ENCODE results near the gene PLD5. TPM values are rescaled to one million over a fixed set of nuclear protein-coding genes. Genes with fewer than 3 reads are reported as not detected.

Gene PLD5
- total and polyA plus RNA-seq, 4 donors: under 0.01 to 0.17 (median 0.05) TPM; not detected in 1

- 76% methylated on average over 2 of the region's 2 CpGs for WGBS
- DNase-seq (ENCODE audit: low spot score): no peak
Measured at GRCh38 chr1:242201090-242201489, 323.4 kb downstream of the PLD5 start.

GRCh38 chr1:242199776-242200458 lies 324.6 kb downstream of the PLD5 start:
- no peak overlapping the region for H3K4me3 ChIP-seq (ENCODE audit: low read depth in 1 of 3, low read length in 3 of 3)
- H3K36me3 ChIP-seq (ENCODE audit: control insufficient read depth in 4 of 4, insufficient read depth in 3 of 4, low read depth in 1 of 4, low read length in 3 of 4): no peaks in the 10 kb centered on the region
- H3K4me1 ChIP-seq (ENCODE audit: control insufficient read depth in 4 of 4, insufficient read depth in 4 of 4, low read length in 3 of 4): no peaks in the 10 kb centered on the region
- H3K27me3 ChIP-seq (ENCODE audit: control insufficient read depth in 4 of 4, insufficient read depth in 4 of 4, low read length in 3 of 4): peaks cover 0 to 3% (median 0%) of the 10 kb centered on the region in 4 donors
- no peak overlapping the region for H3K9ac ChIP-seq (ENCODE audit: low read depth in 1 of 2, low read length in 2 of 2)
- WGBS: 73% methylated on average over 8 of the region's 8 CpGs
- no peak overlapping the region for H3K27ac ChIP-seq (ENCODE audit: low read depth in 1 of 2, low read length in 2 of 2)
- H3K9me3 ChIP-seq (ENCODE audit: control insufficient read depth in 4 of 4, low read length in 3 of 4): no peaks in the 10 kb centered on the region
- DNase-seq (ENCODE audit: low spot score): no peak
- TF ChIP-seq JUND (IDR thresholded peaks at IDR 0.05): no peak
- TF ChIP-seq SP1 (IDR thresholded peaks at IDR 0.05): no peak
- no peak for TF ChIP-seq REST (IDR thresholded peaks at IDR 0.05)
- no peak for TF ChIP-seq YY1 (IDR thresholded peaks at IDR 0.05)

More at GRCh38 chr1:242201090-242201489, 323.4 kb downstream of the PLD5 start:
- H3K9me3 ChIP-seq (ENCODE audit: control insufficient read depth in 4 of 4, low read length in 3 of 4): no peaks in the 10 kb centered on the region
- no peaks in the 10 kb centered on the region for H3K4me1 ChIP-seq (ENCODE audit: control insufficient read depth in 4 of 4, insufficient read depth in 4 of 4, low read length in 3 of 4)
- no peak overlapping the region for H3K4me3 ChIP-seq (ENCODE audit: low read depth in 1 of 3, low read length in 3 of 3)
- TF ChIP-seq RAD21 (IDR thresholded peaks at IDR 0.05) (no peak), EGR1 (IDR thresholded peaks at IDR 0.05; ENCODE audit: low read depth in 2 of 2) (no peak), GABPA (IDR thresholded peaks at IDR 0.05 in 1 of 2, conservative IDR thresholded peaks at IDR 0.05 in 1 of 2) (no peak), CTCF (IDR thresholded peaks at IDR 0.05; ENCODE audit: low read depth, low read length, missing input control) (no peak)
- H3K9ac ChIP-seq (ENCODE audit: low read depth in 1 of 2, low read length in 2 of 2): no peak overlapping the region
- H3K27me3 ChIP-seq (ENCODE audit: control insufficient read depth in 4 of 4, insufficient read depth in 4 of 4, low read length in 3 of 4): peaks cover 0 to 3% (median 0%) of the 10 kb centered on the region in 4 donors
- no peaks in the 10 kb centered on the region for H3K36me3 ChIP-seq (ENCODE audit: control insufficient read depth in 4 of 4, insufficient read depth in 3 of 4, low read depth in 1 of 4, low read length in 3 of 4)
- H3K27ac ChIP-seq (ENCODE audit: low read depth in 1 of 2, low read length in 2 of 2): no peak overlapping the region

- H3K9me3 ChIP-seq (ENCODE audit: control insufficient read depth in 4 of 4, low read length in 3 of 4): no peaks in the 10 kb centered on the region
- no peak for DNase-seq (ENCODE audit: low spot score)
- 86% methylated on average over 9 of the region's 9 CpGs for WGBS
- TF ChIP-seq CTCF (IDR thresholded peaks at IDR 0.05; ENCODE audit: low read depth, low read length, missing input control) (no peak), TAF1 (conservative IDR thresholded peaks at IDR 0.05) (no peak)
- H3K4me3 ChIP-seq (ENCODE audit: low read depth in 1 of 3, low read length in 3 of 3): no peak overlapping the region
- H3K27ac ChIP-seq (ENCODE audit: low read depth in 1 of 2, low read length in 2 of 2): no peak overlapping the region
- H3K36me3 ChIP-seq (ENCODE audit: control insufficient read depth in 4 of 4, insufficient read depth in 3 of 4, low read depth in 1 of 4, low read length in 3 of 4): no peaks in the 10 kb centered on the region
- no peak overlapping the region for H3K9ac ChIP-seq (ENCODE audit: low read depth in 1 of 2, low read length in 2 of 2)
- no peaks in the 10 kb centered on the region for H3K4me1 ChIP-seq (ENCODE audit: control insufficient read depth in 4 of 4, insufficient read depth in 4 of 4, low read length in 3 of 4)
- no peaks in the 10 kb centered on the region for H3K27me3 ChIP-seq (ENCODE audit: control insufficient read depth in 4 of 4, insufficient read depth in 4 of 4, low read length in 3 of 4)
Measured at GRCh38 chr1:242197907-242198820, 326.3 kb downstream of the PLD5 start.

Data from liver (tissue), 9 donors.